Measurements from ENCODE around the gene FUS. TPM values are rescaled to one million over a fixed set of nuclear protein-coding genes. Genes with fewer than 3 reads are reported as not detected.

The FUS gene
- total RNA-seq, 1 donor from 2014 or later = 309 TPM

DNA sequence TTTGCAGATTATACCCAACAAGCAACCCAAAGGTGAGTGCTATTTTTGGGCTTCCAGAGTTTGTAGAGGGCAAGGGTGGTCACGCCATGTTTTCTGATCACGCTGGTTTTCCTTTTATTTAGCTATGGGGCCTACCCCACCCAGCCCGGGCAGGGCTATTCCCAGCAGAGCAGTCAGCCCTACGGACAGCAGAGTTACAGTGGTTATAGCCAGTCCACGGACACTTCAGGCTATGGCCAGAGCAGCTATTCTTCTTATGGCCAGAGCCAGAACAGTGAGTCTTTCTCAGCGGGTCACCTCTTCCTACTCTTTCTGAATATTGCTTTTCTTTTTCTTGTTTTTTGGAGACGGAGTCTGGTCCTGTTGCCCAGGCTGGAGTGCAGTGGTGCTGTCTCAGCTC is 2.5 kb downstream of the FUS start:
- H3K4me3 Mint-ChIP-seq (ENCODE audit: unreplicated experiment) = peak overlapping the region; percentile 98
- H2AFZ ChIP-seq (ENCODE audit: low read depth, low read length) = no peak overlapping the region
- peaks cover 81% of the 10 kb centered on the region for H3K79me2 ChIP-seq (ENCODE audit: insufficient read depth, low read length)
- H3K36me3 Mint-ChIP-seq (ENCODE audit: low read depth, unreplicated experiment) = peaks cover 26% of the 10 kb centered on the region
- H3K9ac ChIP-seq (ENCODE audit: low read length) = peak overlapping the region; percentile 99
- peak overlapping the region; percentile 92 for H3K4me3 ChIP-seq (ENCODE audit: insufficient read depth, low read depth, low read length)
- peaks cover 48% of the 10 kb centered on the region for H3K36me3 ChIP-seq (ENCODE audit: insufficient read depth, low read length)
- DNase-seq (ENCODE audit: low read depth) = no peak
- H3K27ac Mint-ChIP-seq (ENCODE audit: unreplicated experiment) = peak overlapping the region; percentile 83
- H3K27ac ChIP-seq (ENCODE audit: low read depth, low read length) = no peak overlapping the region
- peak overlapping the region; percentile 92 for H3K4me2 ChIP-seq (ENCODE audit: low read length)
- H3K27me3 Mint-ChIP-seq (ENCODE audit: low read depth, unreplicated experiment) = no peaks in the 10 kb centered on the region
- H3K4me1 ChIP-seq (ENCODE audit: insufficient read depth, low read length) = peaks cover 26% of the 10 kb centered on the region
- no peaks in the 10 kb centered on the region for H3K9me3 Mint-ChIP-seq (ENCODE audit: unreplicated experiment)
- no peak for TF ChIP-seq EZH2 (IDR thresholded peaks at IDR 0.05; ENCODE audit: insufficient read depth, low read length)
- TF ChIP-seq, protein P1, sequence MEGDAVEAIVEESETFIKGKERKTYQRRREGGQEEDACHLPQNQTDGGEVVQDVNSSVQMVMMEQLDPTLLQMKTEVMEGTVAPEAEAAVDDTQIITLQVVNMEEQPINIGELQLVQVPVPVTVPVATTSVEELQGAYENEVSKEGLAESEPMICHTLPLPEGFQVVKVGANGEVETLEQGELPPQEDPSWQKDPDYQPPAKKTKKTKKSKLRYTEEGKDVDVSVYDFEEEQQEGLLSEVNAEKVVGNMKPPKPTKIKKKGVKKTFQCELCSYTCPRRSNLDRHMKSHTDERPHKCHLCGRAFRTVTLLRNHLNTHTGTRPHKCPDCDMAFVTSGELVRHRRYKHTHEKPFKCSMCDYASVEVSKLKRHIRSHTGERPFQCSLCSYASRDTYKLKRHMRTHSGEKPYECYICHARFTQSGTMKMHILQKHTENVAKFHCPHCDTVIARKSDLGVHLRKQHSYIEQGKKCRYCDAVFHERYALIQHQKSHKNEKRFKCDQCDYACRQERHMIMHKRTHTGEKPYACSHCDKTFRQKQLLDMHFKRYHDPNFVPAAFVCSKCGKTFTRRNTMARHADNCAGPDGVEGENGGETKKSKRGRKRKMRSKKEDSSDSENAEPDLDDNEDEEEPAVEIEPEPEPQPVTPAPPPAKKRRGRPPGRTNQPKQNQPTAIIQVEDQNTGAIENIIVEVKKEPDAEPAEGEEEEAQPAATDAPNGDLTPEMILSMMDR (IDR thresholded peaks at IDR 0.05; ENCODE audit: insufficient read depth, low read depth, low read length) = no peak
- no peak for FAIRE-seq
- H4K20me1 ChIP-seq (ENCODE audit: insufficient read depth, low read length) = peaks cover 69% of the 10 kb centered on the region
- peaks cover 45% of the 10 kb centered on the region for H3K4me1 Mint-ChIP-seq (ENCODE audit: low read depth, unreplicated experiment)
- no peaks in the 10 kb centered on the region for H3K27me3 ChIP-seq (ENCODE audit: insufficient read depth, low read length)
- no peaks in the 10 kb centered on the region for H3K9me3 ChIP-seq (ENCODE audit: insufficient read depth, low read depth, low read length)

DNA sequence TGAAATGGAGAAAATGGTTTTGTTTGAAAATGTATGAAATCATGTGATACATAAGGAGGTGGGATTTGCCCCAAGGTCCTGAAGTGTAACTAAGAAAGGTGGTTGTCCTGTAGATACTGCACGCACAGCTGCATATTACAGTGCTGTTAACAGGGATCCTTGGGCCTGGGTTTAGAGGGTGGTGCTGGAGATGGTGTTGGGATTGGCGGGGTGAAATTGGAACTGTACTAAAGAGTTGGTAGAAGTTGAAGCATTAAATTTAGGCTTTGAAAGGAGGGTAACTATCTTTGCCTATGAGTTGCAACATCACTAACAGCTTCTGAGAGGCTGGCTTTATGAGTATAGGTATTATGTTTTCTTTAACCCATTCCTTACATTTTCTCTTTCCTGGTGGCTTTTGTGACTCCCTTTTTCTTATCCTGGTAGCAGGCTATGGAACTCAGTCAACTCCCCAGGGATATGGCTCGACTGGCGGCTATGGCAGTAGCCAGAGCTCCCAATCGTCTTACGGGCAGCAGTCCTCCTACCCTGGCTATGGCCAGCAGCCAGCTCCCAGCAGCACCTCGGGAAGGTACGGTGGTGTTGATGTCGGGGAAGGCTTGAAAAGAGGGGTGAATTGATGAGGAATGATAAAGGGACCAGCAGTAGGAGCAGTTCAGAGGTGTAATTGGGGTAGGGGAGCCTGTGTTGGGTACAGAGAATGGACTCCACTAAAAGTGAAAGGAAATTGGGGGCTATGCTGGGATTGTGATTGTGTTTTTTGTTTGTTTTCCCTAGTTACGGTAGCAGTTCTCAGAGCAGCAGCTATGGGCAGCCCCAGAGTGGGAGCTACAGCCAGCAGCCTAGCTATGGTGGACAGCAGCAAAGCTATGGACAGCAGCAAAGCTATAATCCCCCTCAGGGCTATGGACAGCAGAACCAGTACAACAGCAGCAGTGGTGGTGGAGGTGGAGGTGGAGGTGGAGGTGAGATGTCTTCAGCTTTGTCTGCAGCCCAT is 3.8 kb downstream of the FUS start:
- H3K4me2 ChIP-seq (ENCODE audit: low read length) = peak overlapping the region; percentile 92
- H3K27ac ChIP-seq (ENCODE audit: low read depth, low read length) = no peak overlapping the region

More for the DNA sequence above, 3.8 kb downstream of the FUS start:
- Histone ChIP-seq H3K9me3 (ENCODE audit: insufficient read depth, low read depth, low read length) (no peaks in the 10 kb centered on the region), H3K4me1 (ENCODE audit: insufficient read depth, low read length) (peaks cover 26% of the 10 kb centered on the region), H2AFZ (ENCODE audit: low read depth, low read length) (no peak overlapping the region), H3K9ac (ENCODE audit: low read length) (peak overlapping the region; percentile 99), H4K20me1 (ENCODE audit: insufficient read depth, low read length) (peaks cover 82% of the 10 kb centered on the region), H3K4me3 (ENCODE audit: insufficient read depth, low read depth, low read length) (peak overlapping the region; percentile 92), H3K36me3 (ENCODE audit: insufficient read depth, low read length) (peaks cover 61% of the 10 kb centered on the region), H3K27me3 (ENCODE audit: insufficient read depth, low read length) (no peaks in the 10 kb centered on the region), H3K79me2 (ENCODE audit: insufficient read depth, low read length) (peaks cover 94% of the 10 kb centered on the region)
- FAIRE-seq (no peak), DNase-seq (ENCODE audit: low read depth) (no peak)
- Mint-ChIP-seq H3K27ac (ENCODE audit: unreplicated experiment) (peak overlapping the region; percentile 56), H3K4me3 (ENCODE audit: unreplicated experiment) (peak overlapping the region; percentile 98), H3K4me1 (ENCODE audit: low read depth, unreplicated experiment) (peaks cover 49% of the 10 kb centered on the region), H3K9me3 (ENCODE audit: unreplicated experiment) (no peaks in the 10 kb centered on the region), H3K27me3 (ENCODE audit: low read depth, unreplicated experiment) (no peaks in the 10 kb centered on the region), H3K36me3 (ENCODE audit: low read depth, unreplicated experiment) (peaks cover 36% of the 10 kb centered on the region)
- TF ChIP-seq, protein P1 (IDR thresholded peaks at IDR 0.05; ENCODE audit: insufficient read depth, low read depth, low read length) = no peak

All from astrocyte (in vitro differentiated cells and primary cell).